Activated T-cell treated with anti-CD3 and anti-CD28 coated beads for 24 hours (primary cell): ENCODE results near the gene SCOC.
A peak's percentile ranks its signal among the peaks of the same experiment; 100 is the strongest.
"Not testable (repeated sequence)": the region's sequence is repeated elsewhere in the genome, so short reads cannot be mapped to it uniquely, and the experiment has no call there.

ENCODE experiments used
- DNase-seq: peaks from one replicate; pipeline ENCODE4 v3.0.0-alpha.2; 2020; ENCODE audit warnings: low read depth

SCOC gene

GRCh38 chr4:140361099-140361498 is 12.3 kb upstream of the SCOC start:
- DNase-seq: no peak

- no peak for DNase-seq
Measured at GRCh38 chr4:140363051-140363450, 10.4 kb upstream of the SCOC start.

DNA sequence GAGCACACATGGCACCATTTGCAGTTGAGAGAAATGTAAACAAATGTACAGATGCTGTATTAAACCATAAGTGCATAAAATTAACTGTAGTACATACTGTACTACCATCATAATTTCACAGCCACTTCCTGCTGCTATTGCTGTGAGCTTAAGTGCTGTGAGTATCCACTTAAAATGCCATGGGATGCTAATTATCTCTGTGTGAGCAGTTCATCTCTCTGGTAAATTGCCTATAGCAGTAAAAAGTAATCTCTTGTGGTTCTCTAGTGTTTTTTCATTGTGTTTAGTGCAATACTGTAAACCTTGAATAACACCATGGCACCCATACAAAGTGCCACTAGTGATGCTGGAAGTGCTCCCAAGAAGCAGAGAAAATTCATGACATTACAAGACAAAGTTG is 9.9 kb upstream of the SCOC start:
- DNase-seq: no peak

DNA sequence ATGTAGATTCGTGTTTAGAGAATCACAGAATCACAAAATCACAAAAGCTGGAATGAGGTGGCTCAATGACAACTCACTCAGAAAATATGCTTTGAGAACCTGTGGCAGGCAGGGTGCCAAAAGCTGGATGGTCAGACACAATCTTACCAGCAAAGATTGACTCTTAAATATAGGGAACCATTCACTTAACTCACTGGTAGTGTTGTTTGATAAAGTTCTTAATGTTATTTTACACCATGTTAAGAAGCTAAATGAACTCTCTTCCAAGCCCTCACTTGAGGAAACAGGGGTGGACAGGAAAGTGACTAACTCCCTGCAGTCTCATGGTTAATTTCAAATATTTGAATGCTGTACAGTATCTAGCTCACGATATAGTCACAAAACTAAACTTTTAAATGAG is 5.7 kb upstream of the SCOC start:
- no peak for DNase-seq

- no peak for DNase-seq
Measured at GRCh38 chr4:140368686-140369085, 4.8 kb upstream of the SCOC start.

GRCh38 chr4:140372751-140373327 is 607 bp upstream of the SCOC start:
- peak; percentile 2 for DNase-seq

- no peak for DNase-seq
Measured at GRCh38 chr4:140374130-140374477, 658 bp downstream of the SCOC start.

DNA sequence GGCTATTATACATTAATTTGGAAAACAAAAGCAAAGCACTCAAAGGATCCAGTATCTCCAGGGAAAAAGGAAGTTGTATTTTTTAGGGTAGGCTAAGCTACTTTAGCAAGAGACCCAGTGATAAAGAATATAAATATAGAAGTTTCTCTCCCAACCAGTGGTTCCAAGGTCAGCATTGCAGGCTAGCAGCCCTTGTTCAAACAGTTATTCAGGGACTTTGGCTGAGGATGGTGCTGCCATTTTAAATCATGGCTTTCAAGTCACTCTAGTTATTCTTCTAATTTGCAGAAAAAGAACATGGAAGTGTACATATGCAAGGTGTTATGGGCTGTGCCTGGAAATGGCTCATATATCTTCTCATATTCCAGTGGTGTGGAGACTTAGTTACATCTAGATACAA is 9.3 kb downstream of the SCOC start:
- DNase-seq: no peak

GRCh38 chr4:140388015-140388414 is 14.6 kb downstream of the SCOC start:
- no peak for DNase-seq

- no peak for DNase-seq
Measured at GRCh38 chr4:140395668-140396067, 22.2 kb downstream of the SCOC start.

DNA sequence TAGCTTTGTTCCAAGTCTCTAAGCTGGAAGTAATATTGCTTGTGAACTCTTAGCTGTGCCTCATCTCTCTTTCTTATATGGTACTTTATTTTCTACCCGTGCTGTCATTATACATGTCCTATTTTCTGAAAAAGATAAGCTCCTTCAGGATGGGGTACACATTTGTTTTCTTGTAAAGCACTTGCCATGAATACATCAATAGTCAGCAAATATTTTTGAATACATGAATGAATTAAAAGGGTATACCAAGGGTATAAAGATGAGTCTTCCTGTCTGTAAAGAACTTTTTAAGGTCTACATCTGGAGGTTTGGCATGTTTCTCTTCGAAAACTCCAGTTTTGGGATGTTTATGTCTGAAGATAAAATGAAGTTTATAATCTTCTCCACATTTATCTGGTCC is 26.7 kb downstream of the SCOC start:
- DNase-seq: no peak

DNA sequence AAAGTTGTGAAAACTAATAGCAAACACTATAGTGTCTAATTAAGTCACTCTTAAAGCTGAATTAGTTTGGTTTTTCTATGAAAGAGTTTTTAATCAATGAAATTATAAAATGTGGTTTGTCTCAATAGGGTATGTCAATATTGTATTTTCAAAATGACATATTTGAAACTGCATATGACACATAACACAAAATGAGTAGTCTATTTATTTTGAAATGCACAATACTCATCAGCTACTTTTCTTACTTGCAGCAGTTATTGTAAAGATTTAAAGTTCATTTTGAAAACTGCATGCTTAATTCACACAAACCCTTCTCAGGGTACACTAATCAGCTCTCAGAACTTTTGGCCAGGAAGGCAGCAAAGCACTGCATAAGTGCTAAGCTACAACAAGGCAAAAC is 32.8 kb downstream of the SCOC start:
- DNase-seq: no peak

DNA sequence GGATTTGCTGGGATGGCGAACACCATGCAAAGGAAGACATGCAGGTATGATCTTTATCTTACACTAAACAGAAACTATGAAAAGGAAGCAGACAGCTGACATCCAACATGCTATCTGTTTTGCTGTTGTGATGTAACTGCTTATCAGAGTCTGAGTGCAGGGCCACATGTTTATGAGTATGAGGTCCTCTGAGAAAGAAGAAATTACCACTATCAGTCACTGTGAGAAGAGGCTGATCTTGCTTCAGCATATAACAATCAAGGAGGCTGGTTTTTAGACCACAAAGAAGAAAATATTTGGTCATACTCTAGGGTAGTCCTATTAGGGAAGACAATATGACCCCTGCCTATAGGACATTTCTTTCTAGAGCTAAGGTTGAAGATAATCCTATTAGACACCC is 35.5 kb downstream of the SCOC start:
- no peak for DNase-seq

- not testable (repeated sequence) for DNase-seq
Measured at GRCh38 chr4:140413130-140413969, 39.9 kb downstream of the SCOC start.

DNA sequence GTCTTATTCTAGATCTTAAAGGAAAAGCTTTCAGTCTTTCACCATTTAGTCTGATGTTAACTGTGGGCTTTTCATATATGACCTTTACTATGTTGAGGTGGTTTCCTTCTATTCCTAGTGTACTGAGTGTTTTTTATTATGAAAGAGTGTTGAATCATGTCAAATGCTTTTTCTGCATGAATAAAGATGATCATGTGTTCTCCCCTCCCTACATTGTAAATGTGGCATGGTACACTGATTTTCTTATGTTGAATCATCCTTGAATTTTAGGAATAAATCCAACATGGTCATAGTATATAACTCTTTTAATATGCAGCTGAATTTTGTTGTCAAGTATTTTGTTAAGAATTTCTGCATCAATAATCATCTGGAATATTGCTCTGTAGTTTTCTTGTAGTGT is 49.7 kb downstream of the SCOC start:
- no peak for DNase-seq

DNA sequence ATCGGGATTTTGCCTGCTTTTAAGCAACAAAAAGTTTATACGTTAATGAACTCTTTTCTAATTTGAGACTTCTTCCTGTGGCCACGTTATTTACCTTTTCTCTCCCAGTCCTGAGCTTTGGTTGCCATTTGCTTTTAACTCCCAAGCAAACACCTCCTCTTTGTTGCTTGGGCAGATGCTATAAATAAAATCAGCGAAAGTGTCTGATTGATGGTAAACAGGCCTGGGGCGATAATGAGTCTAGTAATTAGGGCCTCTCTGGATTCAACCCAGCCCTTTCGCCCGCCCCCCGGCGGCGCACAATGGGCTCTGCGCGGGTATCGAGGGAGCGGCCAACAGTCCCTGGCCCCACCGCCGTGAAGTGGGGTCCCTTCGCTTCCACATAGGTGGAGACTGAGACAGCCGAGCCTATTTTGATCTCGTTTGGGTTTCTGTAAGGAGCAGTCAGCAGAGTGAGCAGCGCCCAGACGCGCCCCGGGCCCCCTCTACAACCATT is 53.2 kb downstream of the SCOC start:
- no peak for DNase-seq

DNA sequence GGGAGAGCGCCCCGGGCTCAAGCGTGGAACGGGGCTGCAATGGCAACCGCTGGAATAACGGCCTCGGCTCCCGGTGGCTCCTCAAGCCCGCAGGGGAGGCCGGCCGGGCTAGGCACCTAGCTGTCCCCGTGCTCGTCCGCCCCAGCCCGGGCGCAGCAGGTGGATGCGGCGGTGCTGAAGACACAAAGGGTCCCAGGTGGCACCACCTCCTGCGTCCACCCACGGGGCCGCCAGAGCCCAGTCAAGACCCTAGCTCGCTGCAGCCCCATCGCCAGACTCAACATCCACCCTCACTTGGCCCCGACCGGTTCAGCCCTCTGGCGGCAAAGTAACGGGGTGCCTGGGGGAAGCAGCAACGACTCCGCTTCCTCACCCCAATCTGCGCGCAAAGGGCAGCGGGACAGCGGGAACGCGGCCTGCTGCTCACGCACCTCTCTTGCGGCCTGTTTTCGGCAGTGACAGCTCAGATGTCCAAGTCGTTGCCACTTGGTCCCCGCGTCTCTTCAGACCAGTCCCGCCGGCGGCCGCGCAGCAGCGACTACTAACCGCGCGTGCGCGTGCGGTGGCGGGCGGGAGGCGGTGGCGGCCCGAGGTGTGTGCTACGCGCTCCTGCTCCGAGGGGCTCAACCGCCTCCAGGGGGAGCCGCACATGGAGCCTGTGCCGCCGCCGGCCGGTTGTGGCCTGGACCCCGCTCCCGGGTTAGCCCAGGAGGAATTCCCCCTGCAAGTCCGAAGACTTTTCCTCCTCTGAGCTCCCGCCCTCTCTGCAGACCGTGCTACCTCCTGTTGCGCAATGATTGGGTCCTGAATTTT is 53.9 kb downstream of the SCOC start, which contains the start of gene CLGN:
Gene CLGN (minus strand): TSS at position 543 of the 813 bp plus-strand sequence. CDS start 14,570 bp downstream, outside the sequence.
- peak; percentile 29 for DNase-seq

DNA sequence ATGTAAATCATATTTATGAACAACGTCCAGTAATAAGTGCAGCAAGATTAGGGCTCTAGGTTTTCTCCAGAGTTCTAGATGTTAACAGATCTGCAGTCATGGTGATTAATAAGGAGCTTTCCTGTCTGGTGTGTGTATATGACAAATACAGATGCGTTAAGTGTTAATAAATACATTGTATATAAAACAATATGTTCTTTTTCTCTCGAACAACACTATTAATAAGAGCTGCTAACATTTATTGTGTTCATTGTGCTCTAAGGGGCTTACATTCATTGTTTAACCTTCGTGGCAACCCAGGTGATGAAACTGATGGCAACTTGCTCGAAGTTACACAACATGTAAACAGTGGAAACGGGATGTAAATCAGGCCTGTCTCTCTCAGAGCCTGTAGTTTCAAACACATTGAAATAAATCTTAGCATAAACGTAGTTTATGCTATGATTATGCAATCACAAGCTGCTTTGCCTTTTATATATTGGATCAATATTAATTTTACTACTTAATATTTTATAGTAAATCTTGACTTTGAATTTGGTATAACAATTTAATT is 54.5 kb downstream of the SCOC start:
- no peak for DNase-seq
